GM19238 (cell line): Measurements from ENCODE around the gene EFCAB14.
A peak's percentile ranks its signal among the peaks of the same experiment; 100 is the strongest.
"Not testable (repeated sequence)": the region's sequence is repeated elsewhere in the genome, so short reads cannot be mapped to it uniquely, and the experiment has no call there.

Source experiments
- DNase-seq: peaks from one replicate; pipeline ENCODE4 v3.0.0; 2011; ENCODE audit warnings: low spot score; ENCODE audit not compliant: insufficient read length

Gene EFCAB14

DNA sequence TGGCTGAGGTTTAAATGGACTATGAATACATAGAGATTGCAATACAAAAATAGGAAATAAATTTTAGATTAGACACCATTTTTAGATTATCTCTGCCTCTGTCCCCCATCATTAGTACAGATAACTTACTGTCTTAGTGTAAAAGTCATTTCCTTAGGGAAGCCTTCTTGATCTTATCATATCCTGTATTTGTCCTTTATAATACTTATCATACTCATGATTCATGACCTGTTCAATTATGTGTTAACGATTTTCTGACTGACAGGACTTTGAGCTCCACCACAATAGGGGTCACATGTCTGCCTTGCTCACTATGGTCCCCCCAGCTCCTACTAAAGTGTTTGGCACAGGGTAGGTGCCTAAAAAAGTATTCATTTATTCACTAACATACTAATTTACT lies 32.7 kb downstream of the EFCAB14 start:
- DNase-seq, result no peak

DNA sequence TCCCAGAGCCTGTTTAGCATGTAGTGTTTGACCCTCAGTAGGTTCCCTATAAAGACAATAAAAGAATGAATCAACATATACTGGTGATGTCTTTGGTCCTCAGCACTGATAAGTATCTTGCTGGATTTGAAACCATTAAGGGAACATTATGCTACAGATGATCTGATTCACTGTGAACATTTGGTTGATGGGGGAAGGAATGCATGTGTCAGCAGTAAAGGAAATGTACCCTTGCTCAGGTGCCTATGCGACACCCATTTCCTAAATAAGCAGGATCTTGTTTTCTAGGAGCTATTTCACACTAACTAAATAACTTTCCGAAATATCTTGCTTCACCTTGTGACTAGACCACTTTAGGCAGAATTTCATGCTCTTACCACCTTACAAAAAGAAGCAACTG lies 34.2 kb downstream of the EFCAB14 start:
- no peak for DNase-seq

DNA sequence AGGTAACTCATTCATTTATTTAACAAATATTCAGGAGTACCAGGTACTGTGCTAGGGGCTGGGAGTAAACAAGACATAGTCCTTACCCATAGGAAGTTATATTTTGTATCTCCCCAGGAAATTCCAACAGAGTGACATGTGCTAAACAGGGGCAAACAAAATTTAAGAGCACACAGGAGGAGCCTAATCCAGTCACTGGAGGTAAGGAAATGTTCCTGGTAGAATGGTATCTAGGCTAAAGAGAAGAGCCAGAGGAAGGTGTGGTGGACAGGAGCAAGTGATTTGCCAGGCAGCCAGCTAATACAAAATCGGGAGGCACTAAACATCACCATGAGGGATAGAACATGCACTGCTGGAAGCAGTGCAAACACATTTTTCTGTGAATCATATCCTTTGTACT lies 36.9 kb downstream of the EFCAB14 start:
- no peak for DNase-seq

DNA sequence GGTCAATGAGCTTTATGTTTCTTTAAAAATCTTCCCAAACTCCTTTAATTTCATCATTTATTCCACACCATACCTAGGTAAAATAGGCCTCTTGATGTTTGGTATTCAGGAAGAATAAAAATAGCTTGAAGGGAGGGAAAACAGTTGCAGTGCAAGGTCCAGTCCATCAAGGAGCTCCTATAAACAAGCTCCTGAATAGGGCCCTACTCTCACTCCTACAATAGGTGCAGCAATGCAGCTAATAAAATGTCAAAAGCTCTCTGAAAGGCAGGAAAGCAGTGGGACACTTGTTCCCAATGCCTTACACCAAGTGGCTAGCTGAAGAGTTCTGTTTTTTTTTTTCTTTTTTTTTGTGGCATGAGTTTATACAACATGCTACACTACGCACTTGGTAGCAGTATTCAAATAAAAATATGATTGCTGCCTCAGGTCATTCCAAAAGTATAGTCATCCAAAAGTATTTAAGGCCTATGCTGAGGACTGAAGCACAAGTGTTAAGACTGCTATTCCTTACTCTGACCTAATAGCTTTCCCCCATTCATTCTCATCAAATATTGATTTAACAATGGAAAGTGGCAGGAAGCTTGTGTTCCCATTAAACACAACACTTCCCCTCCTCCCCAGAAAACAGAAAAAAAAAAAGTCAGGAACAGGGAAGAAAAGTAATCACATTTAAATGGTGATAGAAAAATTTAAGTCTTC lies 37.4 kb downstream of the EFCAB14 start:
- DNase-seq, result no peak

DNA sequence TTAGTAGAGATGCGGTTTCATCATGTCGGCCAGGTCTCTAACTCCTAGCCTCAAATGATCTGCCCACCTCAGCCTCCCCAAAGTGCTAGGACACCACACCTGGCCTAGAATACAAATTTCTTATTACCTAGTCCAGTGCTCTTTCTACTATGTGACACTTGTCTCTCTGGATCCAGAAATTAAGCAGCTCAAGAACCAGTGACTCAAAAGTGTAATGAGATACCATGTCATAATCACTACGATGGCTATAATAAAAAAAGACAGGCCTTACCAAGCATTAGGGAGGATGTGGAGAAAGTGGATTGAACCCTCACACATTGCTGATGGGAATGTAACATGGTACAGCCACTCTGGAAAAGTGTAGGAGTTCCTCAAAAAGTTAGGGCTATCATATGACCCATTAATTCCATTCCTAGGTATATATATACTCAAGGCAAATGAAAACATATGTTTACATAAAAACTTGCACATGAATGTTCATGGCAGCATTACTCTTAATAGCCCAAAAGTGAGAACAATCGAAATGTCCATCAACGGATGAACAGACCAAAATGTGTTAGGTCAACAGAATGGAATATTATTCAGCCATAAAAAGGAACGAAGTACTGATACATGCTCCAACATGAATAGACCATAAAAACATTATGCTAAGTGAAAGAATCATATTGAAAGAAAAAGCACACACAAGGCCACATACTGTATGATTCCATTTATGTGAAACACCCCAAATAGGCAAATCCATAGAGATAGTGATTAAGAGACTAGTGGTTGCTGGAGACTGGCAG lies 38.9 kb downstream of the EFCAB14 start:
- DNase-seq, result no peak

DNA sequence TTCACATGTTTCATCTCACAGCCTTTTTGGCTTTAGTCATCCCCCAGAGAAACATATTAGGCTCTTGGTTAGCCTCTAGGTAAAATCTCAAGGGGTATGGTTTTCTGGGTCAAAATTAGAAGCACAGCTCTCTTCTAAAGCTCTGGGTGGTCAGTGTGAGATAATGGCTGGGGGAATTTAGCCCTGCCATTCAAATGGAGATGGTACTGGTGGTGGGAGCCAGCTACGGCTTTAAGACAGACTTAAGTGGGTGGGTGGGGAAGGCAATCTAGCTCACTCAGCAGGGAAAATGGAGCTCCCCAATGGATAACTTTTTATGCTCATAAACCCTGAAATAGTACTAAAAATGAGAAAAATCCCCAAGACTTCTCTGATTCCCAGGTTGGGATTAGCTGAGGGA lies 41.6 kb downstream of the EFCAB14 start:
- no peak for DNase-seq

DNA sequence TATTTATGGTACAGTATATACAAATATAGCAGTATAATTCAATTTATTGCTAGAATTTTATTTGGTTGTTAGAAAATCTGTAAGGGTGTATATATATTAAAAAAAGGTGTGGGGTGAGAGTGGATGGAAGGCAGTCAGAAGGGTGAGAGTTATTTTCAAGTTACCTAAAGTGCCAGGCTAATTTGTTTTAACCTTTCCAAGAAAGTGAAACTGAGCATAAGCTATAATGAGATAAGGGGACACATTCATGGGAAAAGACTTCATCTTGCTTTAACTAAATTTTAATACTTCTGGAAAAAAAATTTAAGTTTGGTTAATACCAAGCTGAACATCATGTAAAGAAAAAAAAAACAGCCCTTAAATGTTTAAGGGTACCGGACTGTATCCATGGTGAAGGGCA lies 42.4 kb downstream of the EFCAB14 start:
- DNase-seq, result no peak

DNA sequence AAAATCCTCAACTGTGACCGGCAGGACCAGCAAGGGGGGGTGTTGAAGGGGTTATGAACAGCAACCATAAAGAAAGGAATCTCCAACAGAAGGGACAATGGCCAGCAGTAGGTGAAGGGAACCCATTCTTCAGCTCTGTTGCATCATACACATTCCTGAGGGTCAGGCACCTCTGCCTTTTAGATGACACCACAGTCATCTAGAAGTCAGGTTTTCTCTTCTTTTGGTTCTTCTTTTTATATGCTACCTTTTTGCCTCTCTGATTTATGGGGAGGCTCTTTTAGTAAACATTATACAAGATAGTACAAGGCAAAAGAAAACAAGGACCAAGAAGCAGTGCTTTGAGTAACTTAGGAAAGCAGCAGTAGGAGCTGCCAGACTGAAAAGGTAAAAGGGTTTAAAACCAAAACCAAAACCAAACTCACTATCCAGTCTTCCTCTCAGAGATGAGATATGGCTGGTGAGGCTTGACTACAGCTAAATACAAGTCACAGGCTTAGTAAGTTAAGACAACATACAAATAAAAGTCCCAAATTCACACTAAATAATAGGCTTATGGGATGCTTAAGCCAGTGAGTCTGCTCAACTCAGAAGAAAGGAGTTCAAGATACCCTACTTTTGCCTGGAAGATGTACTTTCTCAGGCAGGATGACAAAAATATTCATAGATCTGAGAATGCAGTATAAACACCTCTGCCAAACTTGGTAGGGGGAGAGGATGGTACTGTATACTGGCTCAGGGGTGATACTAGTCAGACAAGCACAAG lies 43.2 kb downstream of the EFCAB14 start:
- peak; percentile 26 for DNase-seq

DNA sequence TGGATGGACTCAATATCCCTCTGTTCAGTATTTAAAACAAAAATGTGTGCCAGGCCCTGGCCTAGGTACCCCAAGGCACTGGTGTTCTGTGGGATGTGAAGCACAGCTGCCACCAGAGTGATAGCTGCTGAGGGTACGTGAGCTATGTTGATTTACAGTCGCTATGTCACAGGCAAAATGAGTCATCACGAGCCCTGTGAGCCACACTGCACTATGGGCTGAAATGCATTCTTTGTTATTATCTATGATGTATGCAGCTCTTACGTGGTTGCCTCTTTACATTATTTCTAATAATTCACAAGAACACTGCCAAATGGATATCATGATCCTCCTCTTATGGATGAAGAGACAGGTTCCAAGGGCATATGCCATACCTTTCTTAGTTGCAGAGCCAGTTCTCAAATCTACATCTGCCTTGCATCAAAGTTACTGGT lies 45.1 kb downstream of the EFCAB14 start:
- no peak for DNase-seq

DNA sequence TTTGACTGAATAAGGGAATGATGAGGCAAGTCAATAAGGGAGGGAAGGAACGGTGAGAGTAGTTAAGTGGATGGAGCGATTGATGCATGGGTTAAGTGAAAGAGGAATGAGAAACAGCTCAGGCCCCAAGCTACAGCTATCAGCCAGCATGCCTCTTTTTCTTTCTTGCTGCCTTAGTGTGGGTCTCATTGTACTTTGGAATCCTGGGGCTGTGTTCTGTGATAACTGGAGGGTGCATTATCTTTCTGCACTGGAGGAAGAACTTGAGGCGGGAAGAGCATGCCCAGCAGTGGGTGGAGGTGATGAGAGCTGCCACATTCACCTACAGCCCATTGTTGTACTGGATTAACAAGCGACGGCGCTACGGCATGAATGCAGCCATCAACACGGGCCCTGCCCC lies 46.2 kb downstream of the EFCAB14 start:
- DNase-seq, result no peak

DNA sequence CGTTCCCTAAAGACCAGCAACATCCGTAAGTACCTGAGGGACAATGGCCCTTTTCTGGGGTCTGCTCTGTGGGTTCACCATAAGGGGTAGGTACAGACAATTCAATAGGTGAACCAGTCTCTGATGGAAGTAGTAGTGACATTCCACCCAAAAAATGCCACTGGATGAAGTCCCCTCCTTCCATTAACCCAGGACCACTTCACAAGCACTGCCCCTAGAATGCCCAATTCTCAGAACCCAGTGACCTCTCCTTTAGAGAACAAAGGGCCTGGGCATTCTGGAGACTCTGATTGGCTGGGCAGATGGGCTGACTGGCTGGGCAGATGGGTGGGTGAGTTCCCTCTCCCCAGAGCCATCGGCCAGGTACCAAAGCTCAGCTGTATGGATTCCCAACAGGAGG lies 47.4 kb downstream of the EFCAB14 start, which contains the start of gene TEX38:
Gene TEX38, plus strand, starts transcription at position 301 of the 400 bp plus-strand sequence. Its CDS starts 81 bp downstream, at position 382.
- no peak for DNase-seq

DNA sequence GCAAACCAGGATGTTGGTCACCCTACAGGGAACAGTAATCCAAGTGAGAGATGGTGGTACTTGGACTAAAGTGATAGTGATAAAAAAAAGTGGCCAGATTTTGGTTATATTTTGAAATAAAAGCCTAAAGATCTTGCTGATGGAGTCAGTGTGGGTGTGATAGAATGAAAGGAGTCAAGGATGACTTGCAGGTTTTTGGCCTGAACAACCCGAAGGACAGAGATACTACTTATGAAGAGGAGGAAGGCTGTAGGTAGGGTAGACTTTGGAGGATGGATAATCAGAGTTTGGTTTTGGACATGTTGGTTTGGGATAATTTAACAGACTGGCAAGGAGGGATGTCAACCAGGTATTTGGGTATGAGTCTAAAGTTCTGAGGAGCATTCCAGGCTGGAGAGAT lies 48.8 kb downstream of the EFCAB14 start:
- DNase-seq, result no peak

DNA sequence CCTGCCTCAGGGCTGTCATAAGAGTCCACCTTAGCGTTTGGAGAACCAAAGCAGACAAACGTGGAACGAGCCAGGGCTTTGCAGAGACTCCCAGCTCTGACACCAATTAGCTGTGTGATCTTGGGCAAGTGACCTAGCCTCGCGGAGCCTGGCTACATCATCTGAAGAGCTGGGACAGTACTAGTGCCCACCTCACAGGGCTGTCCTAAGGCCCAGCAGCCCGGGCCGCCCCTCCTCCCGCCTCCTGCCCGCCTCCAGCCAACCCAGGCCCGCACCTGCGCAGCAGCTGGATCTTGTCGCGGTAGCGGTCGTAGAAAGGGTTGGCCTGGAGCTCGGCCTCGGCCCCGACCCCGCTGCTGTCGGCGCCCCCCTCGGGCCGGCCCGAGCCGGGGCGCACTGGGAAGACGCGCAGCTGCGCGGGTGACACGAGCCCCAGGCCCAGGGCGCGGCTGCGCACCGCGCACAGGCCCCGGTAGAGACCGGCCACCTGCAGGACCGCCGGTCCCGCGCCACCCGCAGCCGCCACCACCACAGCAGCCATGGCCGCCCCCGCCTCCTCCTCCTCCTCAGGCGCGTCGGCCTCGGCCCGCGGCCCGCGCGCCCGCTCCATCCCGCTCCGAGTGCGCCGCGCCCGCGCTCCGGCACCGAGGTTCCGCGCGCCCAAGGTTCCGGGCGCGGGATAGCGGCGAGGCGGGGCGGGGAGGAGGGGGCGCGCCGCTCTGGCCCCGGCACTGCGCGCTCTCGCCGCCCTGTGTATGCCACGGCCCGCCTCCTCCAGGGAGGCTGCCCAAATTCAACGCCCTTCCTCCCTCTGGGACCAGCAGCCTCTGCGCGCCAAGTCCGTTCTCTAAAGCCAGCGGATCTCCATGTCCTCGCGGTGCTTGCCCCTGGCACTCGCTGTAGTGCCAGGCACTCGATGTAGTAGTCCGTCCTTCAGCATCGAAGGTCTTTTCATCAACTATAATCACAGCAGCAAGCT lies 50.8 kb downstream of the EFCAB14 start, which contains the start of gene ATPAF1:
Gene ATPAF1, minus strand, starts transcription at position 583 of the 979 bp plus-strand sequence. Its CDS starts 42 bp downstream, at position 541.
- DNase-seq, result peak; percentile 71

DNA sequence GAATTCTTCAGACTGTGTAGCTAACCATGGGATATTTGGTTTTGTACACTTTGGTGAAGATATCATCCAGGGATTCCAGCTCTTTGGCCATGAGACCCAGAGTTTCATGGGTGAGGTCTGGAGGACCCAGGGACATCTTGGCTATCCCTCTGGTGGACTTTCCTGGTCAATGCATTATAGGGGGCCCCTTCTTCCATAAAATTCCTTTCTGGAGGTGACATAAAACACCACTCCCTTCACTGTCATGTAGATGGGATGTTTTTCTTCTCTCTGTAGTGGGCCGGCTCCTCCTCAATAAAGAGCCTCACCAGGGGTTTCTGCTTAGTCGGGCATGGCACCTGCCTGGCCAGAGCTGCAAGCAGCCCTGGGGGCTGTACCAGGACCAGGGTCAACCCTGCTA lies 52.9 kb downstream of the EFCAB14 start:
- DNase-seq, result no peak

DNA sequence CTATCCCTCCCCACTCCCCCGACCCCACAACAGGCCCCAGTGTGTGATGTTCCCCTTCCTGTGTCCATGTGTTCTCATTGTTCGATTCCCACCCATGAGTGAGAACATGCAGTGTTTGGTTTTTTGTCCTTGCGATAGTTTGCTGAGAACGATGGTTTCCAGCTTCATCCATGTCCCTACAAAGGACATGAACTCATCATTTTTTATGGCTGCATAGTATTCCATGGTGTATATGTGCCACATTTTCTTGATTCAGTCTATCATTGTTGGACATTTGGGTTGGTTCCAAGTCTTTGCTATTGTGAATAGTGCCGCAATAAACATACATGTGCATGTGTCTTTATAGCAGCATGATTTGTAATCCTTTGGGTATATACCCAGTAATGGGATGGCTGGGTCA lies 56.0 kb downstream of the EFCAB14 start:
- not testable (repeated sequence) for DNase-seq

DNA sequence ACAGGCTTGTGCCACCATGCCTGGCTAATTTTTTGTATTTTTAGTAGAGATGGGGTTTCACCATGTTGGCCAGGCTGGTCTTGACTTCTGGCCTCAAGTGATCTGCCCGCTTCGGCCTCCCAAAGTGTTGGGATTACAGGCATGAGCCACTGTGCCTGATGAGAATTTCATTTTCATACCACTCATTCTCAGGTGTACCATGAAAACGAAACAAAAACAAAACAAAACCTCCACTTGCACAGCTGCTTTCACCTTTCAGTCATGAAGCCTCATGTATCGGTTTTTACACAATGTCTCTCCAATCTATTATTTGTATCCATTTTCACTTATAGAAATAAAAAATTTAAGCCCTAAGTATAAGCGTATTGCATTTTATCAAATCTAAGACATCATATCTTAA lies 58.8 kb downstream of the EFCAB14 start:
- not testable (repeated sequence) for DNase-seq

DNA sequence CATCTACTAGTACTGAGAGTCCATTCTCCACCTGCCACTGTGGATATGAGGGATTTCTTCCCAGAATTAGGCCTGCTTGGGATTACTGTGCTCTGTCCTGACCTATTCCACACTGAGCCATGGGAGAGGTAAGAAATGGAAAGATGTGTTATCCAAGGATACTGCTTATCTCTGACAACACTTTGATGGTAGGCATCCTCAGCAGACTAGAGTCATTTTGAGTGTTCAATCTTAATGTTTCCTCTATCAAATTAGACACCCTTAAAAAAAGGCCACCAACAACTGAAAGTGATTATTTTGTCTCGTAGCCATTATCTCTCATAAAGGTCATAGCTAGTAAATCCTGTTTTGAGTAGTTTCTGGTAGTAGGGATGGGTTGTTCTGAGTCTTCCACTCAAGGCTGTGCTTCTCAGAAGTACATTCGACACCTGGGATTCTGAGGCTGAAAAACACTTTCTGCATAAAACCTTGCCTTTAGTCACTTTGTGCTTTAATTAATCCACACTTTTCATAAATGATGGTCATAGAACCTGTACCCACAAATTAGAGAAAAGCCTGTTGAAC lies 59.5 kb downstream of the EFCAB14 start:
- no peak for DNase-seq

DNA sequence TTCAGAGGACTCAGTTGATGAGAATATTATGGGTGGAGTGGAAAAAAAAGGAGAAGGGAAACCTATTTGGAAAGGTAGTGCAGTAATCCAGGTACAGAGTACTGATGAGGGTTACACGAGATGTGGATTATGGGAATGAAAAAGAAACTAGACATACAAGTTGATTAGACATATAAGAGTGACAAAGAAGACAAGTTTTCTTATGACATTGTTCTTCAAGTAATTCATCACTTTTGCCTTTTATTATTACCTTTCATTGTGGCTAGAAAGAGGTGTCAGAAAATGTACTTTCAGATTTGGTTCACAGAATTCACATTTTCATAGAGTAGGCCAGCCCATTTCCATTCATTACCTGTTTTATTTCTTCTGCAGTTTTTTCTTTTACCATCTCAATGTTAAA lies 61.1 kb downstream of the EFCAB14 start:
- no peak for DNase-seq

DNA sequence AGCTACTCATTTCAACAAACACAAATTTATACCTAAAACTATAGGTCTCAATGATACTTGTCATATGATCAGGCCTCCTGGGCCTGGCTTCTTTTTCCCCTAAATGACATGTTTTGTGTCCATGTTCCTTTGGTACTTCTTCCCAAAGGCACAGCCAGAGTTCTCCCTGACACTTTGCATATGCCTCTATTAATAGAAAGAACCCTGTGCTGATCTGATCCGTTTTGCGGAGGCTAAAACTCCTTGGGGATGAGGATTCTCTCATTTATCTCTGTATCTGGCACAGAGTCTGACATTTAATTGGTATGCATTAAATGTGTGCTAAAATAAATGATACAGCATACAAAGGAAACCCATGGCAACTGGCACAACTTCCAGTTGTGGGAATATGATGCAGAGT lies 62.3 kb downstream of the EFCAB14 start:
- no peak for DNase-seq

DNA sequence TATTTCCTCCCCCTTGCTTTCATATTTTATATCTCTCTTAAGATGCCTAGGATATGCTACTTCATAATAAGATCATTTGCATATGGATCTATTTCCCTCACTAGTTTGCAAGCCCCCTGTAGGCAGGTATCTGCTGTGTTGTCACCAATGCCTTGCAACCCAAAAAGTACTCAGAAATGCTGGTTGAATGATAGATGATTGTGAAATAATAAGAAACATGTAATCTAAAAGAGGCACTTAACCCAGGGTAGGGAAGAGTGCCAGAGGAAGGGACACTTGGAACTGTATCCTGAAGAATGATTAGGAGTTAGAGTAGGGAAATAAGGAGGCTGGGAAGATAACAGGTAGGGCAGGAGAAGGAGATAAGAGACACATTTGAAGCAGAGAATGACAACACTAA lies 63.1 kb downstream of the EFCAB14 start:
- DNase-seq, result no peak
